H1 (cell line): ENCODE measurements around the gene MAPK14. TPM values are rescaled to one million over a fixed set of nuclear protein-coding genes. Genes with fewer than 3 reads are reported as not detected.

Experiments used
- GABPA ChIP-seq: IDR thresholded peaks from 2 replicates; pipeline ENCODE4 v1.6.1; 2011; ENCODE audit warnings: mild to moderate bottlenecking, low read length, moderate library complexity, borderline replicate concordance; ENCODE audit not compliant: insufficient read depth
- SAP30 ChIP-seq: fragments of 300-600 bp; sonication (generic); IDR thresholded peaks from 2 replicates; pipeline ENCODE4 v1.7.1; 2012; ENCODE audit warnings: low read length, moderate library complexity, mild to moderate bottlenecking, inconsistent platforms; ENCODE audit not compliant: insufficient read depth, insufficient replicate concordance
- SIN3A ChIP-seq, 2 experiments: IDR thresholded peaks in 1 of 2; conservative IDR thresholded peaks in 1 of 2; 2 replicates each; pipeline ENCODE4 v1.6.1; 2011 to 2012; ENCODE audit warnings: low read length in 2 of 2, improper control_type of control experiment in 1 of 2, low read depth in 1 of 2, mild to moderate bottlenecking in 1 of 2
- polyA plus RNA-seq, 7 experiments: library from polyadenylated mRNA; depleted of rRNA in 3 of 7; stranded (reverse) in 5 of 7; unstranded in 2 of 7; fragments of >200 nt in 5 of 7; fragments of 200-250 nt in 2 of 7; gene quantifications; 1 replicate in 5 of 7; 2 replicates in 1 of 7; 4 replicates in 1 of 7; pipeline versions ENCODE4 v1.2.1 to v1.2.3, GENCODE V29; 2011 to 2013; ENCODE audit warnings: missing spikeins in 2 of 7, mixed read lengths in 2 of 7
- total RNA-seq: library from RNA; stranded (reverse); fragmentation: NEBNext Ultra II Directional; extraction: Animal tissue kit (Norgen Biotek cat#: 25700); gene quantifications from 2 replicates; pipeline ENCODE4 v1.2.1, GENCODE V29; 2021

Gene MAPK14
- total and polyA plus RNA-seq, 2 of the 8 experiments (the other 6 are each of a cell fraction or from before 2014, with no cell fraction given): 18.1 to 39.3 TPM

DNA sequence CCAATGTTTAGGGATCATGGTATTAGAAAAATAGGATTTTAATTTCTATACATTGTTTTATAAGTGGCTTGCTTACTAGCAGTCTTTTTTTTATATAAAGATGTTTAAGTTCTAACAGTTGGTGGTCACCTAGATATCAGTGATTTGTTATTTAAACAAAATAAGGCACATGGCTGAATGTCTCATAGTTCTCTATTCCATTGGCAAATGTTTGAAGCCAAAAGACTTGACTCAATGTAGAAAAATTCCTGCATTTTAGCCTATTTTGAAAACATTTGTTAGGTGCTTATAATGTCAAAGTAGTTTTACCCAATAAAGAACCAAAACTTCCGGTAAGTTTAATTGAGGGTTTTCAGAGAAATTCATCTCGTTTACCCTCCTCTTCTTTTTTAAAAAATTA lies 26.8 kb downstream of the MAPK14 start (continued):
- TF ChIP-seq SIN3A (conservative IDR thresholded peaks at IDR 0.05 in 1 of 2, IDR thresholded peaks at IDR 0.05 in 1 of 2; ENCODE audit: low read depth in 1 of 2, low read length in 2 of 2): no peak
- no peak for TF ChIP-seq GABPA
- no peak for TF ChIP-seq SAP30
